HepG2 (cell line): ENCODE measurements around the gene HCFC1R1. TPM values are rescaled to one million over a fixed set of nuclear protein-coding genes. Genes with fewer than 3 reads are reported as not detected.

Experiments used
- ARNT ChIP-seq: fragments of 450-650 bp; IDR thresholded peaks from 2 replicates; pipeline ENCODE4 v1.6.1; 2017
- GABPB1 ChIP-seq: IDR thresholded peaks from 2 replicates; pipeline ENCODE4 v1.6.1; 2016; ENCODE audit warnings: mild to moderate bottlenecking, missing genetic modification reagents, moderate library complexity, missing compliant biosample characterization
- IRF2 ChIP-seq: IDR thresholded peaks from 2 replicates; pipeline ENCODE4 v1.6.1; 2018; ENCODE audit warnings: missing genetic modification reagents, missing compliant biosample characterization
- MBD4 ChIP-seq: IDR thresholded peaks from 2 replicates; pipeline ENCODE4 v1.6.1; 2012; ENCODE audit warnings: low read length, inconsistent platforms, borderline replicate concordance
- SRSF1 ChIP-seq: fragments of 200-400 bp; formaldehyde crosslinking; optimal IDR thresholded peaks from 2 replicates; pipeline ENCODE3; 2017; ENCODE audit warnings: mild to moderate bottlenecking, low read depth, low read length, moderate library complexity
- ZFP36 ChIP-seq: fragments of 150-350 bp; IDR thresholded peaks from 2 replicates; pipeline ENCODE4 v1.6.1; 2018; ENCODE audit warnings: borderline replicate concordance, low read length, low read depth; ENCODE audit not compliant: partially characterized antibody
- ZNF383 ChIP-seq: sonication (generic); formaldehyde crosslinking; IDR thresholded peaks from 2 replicates; pipeline ENCODE4 v1.4.0; 2020; ENCODE audit warnings: missing genetic modification reagents, mild to moderate bottlenecking, borderline replicate concordance
- ZNF430 ChIP-seq: sonication (generic); formaldehyde crosslinking; IDR thresholded peaks from 2 replicates; pipeline ENCODE4 v1.9.0; 2021; ENCODE audit warnings: mild to moderate bottlenecking, missing genetic modification reagents
- polyA plus RNA-seq, 8 experiments: library from polyadenylated mRNA; depleted of rRNA in 3 of 8; stranded (reverse) in 7 of 8; unstranded in 1 of 8; fragments of >200 nt; fragmentation: Illumina TruSeq in 4 of 8; extraction: Trizol in 4 of 8; gene quantifications; 2 replicates each; pipeline versions ENCODE4 v1.2.1 to v1.2.3, GENCODE V29; 2011 to 2016; ENCODE audit warnings: low read depth in 4 of 8, missing spikeins in 1 of 8, mixed read lengths in 1 of 8; ENCODE audit not compliant: insufficient read depth in 1 of 8
- total RNA-seq, 5 experiments: library from RNA; depleted of rRNA; stranded (reverse); fragments of >200 nt; fragmentation: Illumina TruSeq; extraction: Trizol; gene quantifications; 2 replicates each; pipeline ENCODE4 v1.2.3, GENCODE V29; 2016; ENCODE audit warnings: low read depth in 1 of 5
- TF ChIP-seq, protein P1 (sequence below): sonication (generic); formaldehyde crosslinking; IDR thresholded peaks from 2 replicates; pipeline ENCODE4 v1.4.0; 2020; ENCODE audit warnings: missing genetic modification reagents
- TF ChIP-seq, protein P2 (sequence below): sonication (generic); formaldehyde crosslinking; conservative IDR thresholded peaks from 2 replicates; pipeline ENCODE4 v1.8.0; 2022; ENCODE audit warnings: low read depth, missing genetic modification reagents
- TF ChIP-seq, protein P3 (sequence below): sonication (generic); formaldehyde crosslinking; IDR thresholded peaks from 2 replicates; pipeline ENCODE4 v1.5.1; 2020; ENCODE audit warnings: mild to moderate bottlenecking, missing genetic modification reagents, moderate library complexity
- TF ChIP-seq, protein P4 (sequence below): sonication (generic); formaldehyde crosslinking; IDR thresholded peaks from 2 replicates; pipeline ENCODE4 v1.5.0; 2020; ENCODE audit warnings: missing genetic modification reagents
- TF ChIP-seq, protein P5 (sequence below): sonication (generic); formaldehyde crosslinking; IDR thresholded peaks from 2 replicates; pipeline ENCODE4 v1.5.0; 2020; ENCODE audit warnings: mild to moderate bottlenecking, missing genetic modification reagents
- TF ChIP-seq, protein P6 (sequence below): sonication (generic); formaldehyde crosslinking; IDR thresholded peaks from 2 replicates; pipeline ENCODE4 v1.9.0; 2021; ENCODE audit warnings: missing genetic modification reagents, mild to moderate bottlenecking, borderline replicate concordance

The HCFC1R1 gene
- total and polyA plus RNA-seq, 2 of the 13 experiments (the other 11 are each of a cell fraction or from before 2014, with no cell fraction given), result 13.8 to 16.1 TPM

DNA sequence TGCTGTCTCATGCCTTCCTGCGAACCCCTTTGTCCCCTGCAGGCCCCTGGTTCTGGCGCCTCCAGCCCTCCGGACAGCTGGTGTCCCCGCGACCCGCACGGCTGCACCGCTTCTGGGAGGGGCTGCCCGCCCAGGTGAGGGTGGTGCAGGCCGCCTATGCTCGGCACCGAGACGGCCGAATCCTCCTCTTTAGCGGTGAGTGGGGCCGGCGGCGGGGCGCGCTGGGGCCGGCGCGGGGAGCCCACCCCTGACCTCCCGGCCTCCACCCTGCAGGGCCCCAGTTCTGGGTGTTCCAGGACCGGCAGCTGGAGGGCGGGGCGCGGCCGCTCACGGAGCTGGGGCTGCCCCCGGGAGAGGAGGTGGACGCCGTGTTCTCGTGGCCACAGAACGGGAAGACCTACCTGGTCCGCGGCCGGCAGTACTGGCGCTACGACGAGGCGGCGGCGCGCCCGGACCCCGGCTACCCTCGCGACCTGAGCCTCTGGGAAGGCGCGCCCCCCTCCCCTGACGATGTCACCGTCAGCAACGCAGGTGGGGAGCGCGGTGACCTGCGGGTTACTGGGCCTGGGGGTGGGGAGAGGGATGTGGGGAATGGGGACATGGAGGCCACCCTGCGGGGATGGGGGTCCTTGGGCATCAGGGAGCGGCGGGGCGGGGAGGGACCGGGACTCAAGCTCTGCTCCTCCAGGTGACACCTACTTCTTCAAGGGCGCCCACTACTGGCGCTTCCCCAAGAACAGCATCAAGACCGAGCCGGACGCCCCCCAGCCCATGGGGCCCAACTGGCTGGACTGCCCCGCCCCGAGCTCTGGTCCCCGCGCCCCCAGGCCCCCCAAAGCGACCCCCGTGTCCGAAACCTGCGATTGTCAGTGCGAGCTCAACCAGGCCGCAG is 34.6 kb upstream of the HCFC1R1 start (continued):
- TF ChIP-seq ZNF383 (CRISPR knock-in tag), result no peak
- TF ChIP-seq, protein P1, sequence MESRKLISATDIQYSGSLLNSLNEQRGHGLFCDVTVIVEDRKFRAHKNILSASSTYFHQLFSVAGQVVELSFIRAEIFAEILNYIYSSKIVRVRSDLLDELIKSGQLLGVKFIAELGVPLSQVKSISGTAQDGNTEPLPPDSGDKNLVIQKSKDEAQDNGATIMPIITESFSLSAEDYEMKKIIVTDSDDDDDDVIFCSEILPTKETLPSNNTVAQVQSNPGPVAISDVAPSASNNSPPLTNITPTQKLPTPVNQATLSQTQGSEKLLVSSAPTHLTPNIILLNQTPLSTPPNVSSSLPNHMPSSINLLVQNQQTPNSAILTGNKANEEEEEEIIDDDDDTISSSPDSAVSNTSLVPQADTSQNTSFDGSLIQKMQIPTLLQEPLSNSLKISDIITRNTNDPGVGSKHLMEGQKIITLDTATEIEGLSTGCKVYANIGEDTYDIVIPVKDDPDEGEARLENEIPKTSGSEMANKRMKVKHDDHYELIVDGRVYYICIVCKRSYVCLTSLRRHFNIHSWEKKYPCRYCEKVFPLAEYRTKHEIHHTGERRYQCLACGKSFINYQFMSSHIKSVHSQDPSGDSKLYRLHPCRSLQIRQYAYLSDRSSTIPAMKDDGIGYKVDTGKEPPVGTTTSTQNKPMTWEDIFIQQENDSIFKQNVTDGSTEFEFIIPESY (CRISPR knock-in tag), result peak; percentile 68
- TF ChIP-seq, protein P2, sequence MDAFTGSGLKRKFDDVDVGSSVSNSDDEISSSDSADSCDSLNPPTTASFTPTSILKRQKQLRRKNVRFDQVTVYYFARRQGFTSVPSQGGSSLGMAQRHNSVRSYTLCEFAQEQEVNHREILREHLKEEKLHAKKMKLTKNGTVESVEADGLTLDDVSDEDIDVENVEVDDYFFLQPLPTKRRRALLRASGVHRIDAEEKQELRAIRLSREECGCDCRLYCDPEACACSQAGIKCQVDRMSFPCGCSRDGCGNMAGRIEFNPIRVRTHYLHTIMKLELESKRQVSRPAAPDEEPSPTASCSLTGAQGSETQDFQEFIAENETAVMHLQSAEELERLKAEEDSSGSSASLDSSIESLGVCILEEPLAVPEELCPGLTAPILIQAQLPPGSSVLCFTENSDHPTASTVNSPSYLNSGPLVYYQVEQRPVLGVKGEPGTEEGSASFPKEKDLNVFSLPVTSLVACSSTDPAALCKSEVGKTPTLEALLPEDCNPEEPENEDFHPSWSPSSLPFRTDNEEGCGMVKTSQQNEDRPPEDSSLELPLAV (CRISPR knock-in tag), result no peak
- TF ChIP-seq, protein P3, sequence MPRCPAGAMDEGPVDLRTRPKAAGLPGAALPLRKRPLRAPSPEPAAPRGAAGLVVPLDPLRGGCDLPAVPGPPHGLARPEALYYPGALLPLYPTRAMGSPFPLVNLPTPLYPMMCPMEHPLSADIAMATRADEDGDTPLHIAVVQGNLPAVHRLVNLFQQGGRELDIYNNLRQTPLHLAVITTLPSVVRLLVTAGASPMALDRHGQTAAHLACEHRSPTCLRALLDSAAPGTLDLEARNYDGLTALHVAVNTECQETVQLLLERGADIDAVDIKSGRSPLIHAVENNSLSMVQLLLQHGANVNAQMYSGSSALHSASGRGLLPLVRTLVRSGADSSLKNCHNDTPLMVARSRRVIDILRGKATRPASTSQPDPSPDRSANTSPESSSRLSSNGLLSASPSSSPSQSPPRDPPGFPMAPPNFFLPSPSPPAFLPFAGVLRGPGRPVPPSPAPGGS (CRISPR knock-in tag), result no peak
- TF ChIP-seq ARNT, result no peak
- no peak for TF ChIP-seq ZNF430
- TF ChIP-seq, protein P4, sequence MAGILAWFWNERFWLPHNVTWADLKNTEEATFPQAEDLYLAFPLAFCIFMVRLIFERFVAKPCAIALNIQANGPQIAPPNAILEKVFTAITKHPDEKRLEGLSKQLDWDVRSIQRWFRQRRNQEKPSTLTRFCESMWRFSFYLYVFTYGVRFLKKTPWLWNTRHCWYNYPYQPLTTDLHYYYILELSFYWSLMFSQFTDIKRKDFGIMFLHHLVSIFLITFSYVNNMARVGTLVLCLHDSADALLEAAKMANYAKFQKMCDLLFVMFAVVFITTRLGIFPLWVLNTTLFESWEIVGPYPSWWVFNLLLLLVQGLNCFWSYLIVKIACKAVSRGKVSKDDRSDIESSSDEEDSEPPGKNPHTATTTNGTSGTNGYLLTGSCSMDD (CRISPR knock-in tag), result no peak
- no peak for TF ChIP-seq MBD4
- no peak for TF ChIP-seq GABPB1 (CRISPR knock-in tag)
- TF ChIP-seq, protein P5, sequence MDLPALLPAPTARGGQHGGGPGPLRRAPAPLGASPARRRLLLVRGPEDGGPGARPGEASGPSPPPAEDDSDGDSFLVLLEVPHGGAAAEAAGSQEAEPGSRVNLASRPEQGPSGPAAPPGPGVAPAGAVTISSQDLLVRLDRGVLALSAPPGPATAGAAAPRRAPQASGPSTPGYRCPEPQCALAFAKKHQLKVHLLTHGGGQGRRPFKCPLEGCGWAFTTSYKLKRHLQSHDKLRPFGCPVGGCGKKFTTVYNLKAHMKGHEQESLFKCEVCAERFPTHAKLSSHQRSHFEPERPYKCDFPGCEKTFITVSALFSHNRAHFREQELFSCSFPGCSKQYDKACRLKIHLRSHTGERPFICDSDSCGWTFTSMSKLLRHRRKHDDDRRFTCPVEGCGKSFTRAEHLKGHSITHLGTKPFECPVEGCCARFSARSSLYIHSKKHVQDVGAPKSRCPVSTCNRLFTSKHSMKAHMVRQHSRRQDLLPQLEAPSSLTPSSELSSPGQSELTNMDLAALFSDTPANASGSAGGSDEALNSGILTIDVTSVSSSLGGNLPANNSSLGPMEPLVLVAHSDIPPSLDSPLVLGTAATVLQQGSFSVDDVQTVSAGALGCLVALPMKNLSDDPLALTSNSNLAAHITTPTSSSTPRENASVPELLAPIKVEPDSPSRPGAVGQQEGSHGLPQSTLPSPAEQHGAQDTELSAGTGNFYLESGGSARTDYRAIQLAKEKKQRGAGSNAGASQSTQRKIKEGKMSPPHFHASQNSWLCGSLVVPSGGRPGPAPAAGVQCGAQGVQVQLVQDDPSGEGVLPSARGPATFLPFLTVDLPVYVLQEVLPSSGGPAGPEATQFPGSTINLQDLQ (CRISPR knock-in tag), result 0 out of 2 replicates have a peak, but pooled peaks have one; percentile 1
- no peak for TF ChIP-seq IRF2
- TF ChIP-seq SRSF1, result no peak
- no peak for TF ChIP-seq ZFP36
- TF ChIP-seq, protein P6, sequence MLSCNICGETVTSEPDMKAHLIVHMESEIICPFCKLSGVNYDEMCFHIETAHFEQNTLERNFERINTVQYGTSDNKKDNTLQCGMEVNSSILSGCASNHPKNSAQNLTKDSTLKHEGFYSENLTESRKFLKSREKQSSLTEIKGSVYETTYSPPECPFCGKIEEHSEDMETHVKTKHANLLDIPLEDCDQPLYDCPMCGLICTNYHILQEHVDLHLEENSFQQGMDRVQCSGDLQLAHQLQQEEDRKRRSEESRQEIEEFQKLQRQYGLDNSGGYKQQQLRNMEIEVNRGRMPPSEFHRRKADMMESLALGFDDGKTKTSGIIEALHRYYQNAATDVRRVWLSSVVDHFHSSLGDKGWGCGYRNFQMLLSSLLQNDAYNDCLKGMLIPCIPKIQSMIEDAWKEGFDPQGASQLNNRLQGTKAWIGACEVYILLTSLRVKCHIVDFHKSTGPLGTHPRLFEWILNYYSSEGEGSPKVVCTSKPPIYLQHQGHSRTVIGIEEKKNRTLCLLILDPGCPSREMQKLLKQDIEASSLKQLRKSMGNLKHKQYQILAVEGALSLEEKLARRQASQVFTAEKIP (CRISPR knock-in tag), result no peak
